C4-2B (cell line): ENCODE results near the gene COL6A5.

Experiments used
- ZFX ChIP-seq: fragments of 450-650 bp; IDR thresholded peaks from 2 replicates; pipeline ENCODE4 v1.6.1; 2017
- TF ChIP-seq, protein P1 (sequence below): fragments of 450-650 bp; conservative IDR thresholded peaks from 2 replicates; pipeline ENCODE4 v1.5.1; 2017; ENCODE audit warnings: mild to moderate bottlenecking

DNA sequence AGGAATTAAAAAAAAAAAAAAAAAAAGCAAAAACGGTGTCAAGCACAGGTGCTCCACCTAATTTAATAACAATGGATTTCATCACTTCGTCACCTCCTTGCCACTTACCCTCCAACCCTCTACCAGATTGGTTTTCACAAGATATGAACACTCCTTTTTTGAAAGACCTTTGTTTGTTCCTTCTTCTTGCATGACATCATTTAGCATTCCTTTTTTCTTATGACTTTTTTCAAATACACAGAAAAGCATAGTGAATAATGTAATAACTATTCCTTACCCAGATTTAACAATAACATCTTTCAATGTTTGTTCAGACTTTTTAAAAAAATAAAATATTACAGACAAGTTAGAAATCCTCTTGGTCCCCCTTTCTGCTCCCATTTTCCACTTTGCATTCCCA is 187.8 kb downstream of the COL6A5 start:
- TF ChIP-seq, protein P1, sequence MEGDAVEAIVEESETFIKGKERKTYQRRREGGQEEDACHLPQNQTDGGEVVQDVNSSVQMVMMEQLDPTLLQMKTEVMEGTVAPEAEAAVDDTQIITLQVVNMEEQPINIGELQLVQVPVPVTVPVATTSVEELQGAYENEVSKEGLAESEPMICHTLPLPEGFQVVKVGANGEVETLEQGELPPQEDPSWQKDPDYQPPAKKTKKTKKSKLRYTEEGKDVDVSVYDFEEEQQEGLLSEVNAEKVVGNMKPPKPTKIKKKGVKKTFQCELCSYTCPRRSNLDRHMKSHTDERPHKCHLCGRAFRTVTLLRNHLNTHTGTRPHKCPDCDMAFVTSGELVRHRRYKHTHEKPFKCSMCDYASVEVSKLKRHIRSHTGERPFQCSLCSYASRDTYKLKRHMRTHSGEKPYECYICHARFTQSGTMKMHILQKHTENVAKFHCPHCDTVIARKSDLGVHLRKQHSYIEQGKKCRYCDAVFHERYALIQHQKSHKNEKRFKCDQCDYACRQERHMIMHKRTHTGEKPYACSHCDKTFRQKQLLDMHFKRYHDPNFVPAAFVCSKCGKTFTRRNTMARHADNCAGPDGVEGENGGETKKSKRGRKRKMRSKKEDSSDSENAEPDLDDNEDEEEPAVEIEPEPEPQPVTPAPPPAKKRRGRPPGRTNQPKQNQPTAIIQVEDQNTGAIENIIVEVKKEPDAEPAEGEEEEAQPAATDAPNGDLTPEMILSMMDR: no peak
- no peak for TF ChIP-seq ZFX
